AG04450 (cell line): ENCODE measurements around the gene G3BP2. TPM values are rescaled to one million over a fixed set of nuclear protein-coding genes. Genes with fewer than 3 reads are reported as not detected.
A peak's percentile ranks its signal among the peaks of the same experiment; 100 is the strongest.

Experiments
- CTCF ChIA-PET: fragments of 300-600, 350-600 bp; formaldehyde crosslinking; extraction: SDS; loops from one replicate; lab custom pipeline; 2022; ENCODE audit warnings: antibody characterized with exemption, inconsistent platforms; lab: Charles Lee
- POLR2A ChIA-PET: fragments of 350-600 bp; formaldehyde crosslinking; extraction: SDS; loops from one replicate; lab custom pipeline; 2021; ENCODE audit warnings: antibody characterized with exemption, inconsistent platforms; lab: Yijun Ruan, JAX
- DNase-seq: peaks from one replicate; pipeline ENCODE4 v3.0.0-alpha.2; 2011; ENCODE audit warnings: low read depth, low spot score
- H3K27ac ChIP-seq: one replicate; pipeline ENCODE4 v1.5.1; 2012; ENCODE audit warnings: low read depth, low read length, control low read depth
- H3K27me3 ChIP-seq: one replicate; pipeline ENCODE4 v1.6.0; 2012; ENCODE audit warnings: low read length; ENCODE audit not compliant: control insufficient read depth, insufficient read depth
- H3K4me3 ChIP-seq: 2 replicates; pipeline ENCODE4 v1.5.1; 2011; ENCODE audit warnings: mild to moderate bottlenecking, low read depth, low read length, control low read depth
- H3K9me3 ChIP-seq: 2 replicates; pipeline ENCODE4 v1.5.1; 2012; ENCODE audit warnings: low read length; ENCODE audit not compliant: control insufficient read depth, insufficient read depth
- CTCF ChIP-seq: IDR thresholded peaks from 2 replicates; pipeline ENCODE4 v1.5.1; 2011; ENCODE audit warnings: low read depth, low read length, control low read depth, inconsistent platforms
- polyA plus RNA-seq: library from polyadenylated mRNA; depleted of rRNA; stranded (reverse); fragments of >200 nt; gene quantifications from 2 replicates; pipeline ENCODE4 v1.2.3, GENCODE V29; 2011

Gene G3BP2
- polyA plus RNA-seq, 1 experiment = 179 TPM

- no peak overlapping the region for H3K4me3 ChIP-seq
- CTCF ChIA-PET = interaction anchor here (1.3 to 1.4 kb wide), 2 partner anchors 10 to 15 kb away, joined by 3 to 4 read pairs; no protein-coding TSS in a partner anchor
- no peak for DNase-seq
- POLR2A ChIA-PET = no interaction called here
- H3K27ac ChIP-seq = no peak overlapping the region
- H3K27me3 ChIP-seq = no peaks in the 10 kb centered on the region
- peak; percentile 12; the same call in 1 of the 2 replicates for TF ChIP-seq CTCF
- H3K9me3 ChIP-seq = no peaks in the 10 kb centered on the region
Measured at GRCh38 chr4:75708218-75708691, 35.0 kb upstream of the G3BP2 start.

DNA sequence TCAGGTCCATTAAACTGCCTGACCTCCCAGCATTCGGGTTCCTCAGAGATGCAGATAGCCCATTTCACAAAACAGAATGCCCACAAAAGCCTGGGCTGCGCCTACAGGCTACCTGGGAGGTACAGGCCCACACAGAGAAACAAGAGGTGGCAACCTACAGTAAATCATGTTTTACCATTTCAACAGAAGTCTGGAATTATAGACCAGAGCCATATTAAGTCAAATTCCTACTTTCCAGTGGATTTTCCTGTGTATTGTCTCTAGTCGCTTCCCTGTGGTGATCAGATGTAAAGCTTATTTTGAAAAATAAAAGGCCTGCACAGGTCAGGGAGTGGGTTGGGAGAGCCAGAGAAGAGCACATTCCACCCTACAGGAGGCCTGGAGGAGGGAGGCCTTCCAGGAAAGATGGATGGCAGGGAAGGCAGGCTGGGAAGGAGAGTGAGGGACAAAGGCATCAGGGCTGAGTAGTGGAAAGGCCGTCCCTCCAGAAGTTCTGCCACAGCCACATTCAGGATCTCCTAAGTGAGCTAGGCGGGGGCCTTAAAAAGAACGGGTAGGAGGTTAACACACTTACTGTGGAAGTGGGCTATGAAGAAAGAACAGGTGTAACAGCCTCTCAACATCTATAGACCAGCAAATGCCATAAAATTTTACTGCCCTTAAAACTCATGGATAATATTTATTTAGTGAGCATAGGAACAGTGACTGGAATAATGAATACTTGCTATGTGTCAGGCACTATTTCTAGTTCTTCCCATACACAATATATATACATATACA, 32.2 kb upstream of the G3BP2 start:
- Histone ChIP-seq H3K4me3 (no peak overlapping the region), H3K27ac (no peak overlapping the region), H3K27me3 (no peaks in the 10 kb centered on the region), H3K9me3 (no peaks in the 10 kb centered on the region)
- CTCF ChIA-PET = no interaction called here
- POLR2A ChIA-PET = no interaction called here
- DNase-seq = no peak
- no peak for TF ChIP-seq CTCF

DNA sequence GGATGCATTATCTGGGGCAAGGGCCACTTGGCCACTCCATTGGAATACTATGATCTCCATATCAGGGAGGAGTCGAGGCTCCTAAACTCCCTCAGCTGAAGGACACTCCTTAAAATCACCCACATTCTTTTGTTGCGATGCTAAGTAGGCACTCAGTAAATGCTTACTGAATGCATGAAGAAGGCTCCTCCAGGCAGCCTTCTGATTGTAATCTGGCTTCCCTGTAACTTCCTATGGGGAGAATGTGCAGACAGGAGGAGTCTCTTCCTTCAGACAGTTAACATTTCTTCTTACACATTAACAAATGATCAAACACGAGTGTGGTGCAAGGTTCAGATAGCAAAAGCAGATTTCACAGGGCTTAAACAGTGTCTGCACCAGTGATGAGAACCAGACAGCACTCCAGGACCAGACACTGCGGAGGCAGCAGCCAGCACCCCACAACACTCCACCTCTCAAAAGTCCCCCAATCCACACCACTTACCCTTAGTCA, 29.8 kb upstream of the G3BP2 start:
- Histone ChIP-seq H3K27ac (no peak overlapping the region), H3K4me3 (no peak overlapping the region), H3K27me3 (no peaks in the 10 kb centered on the region), H3K9me3 (no peaks in the 10 kb centered on the region)
- CTCF ChIA-PET = no interaction called here
- DNase-seq = no peak
- POLR2A ChIA-PET = no interaction called here
- no peak for TF ChIP-seq CTCF

DNA sequence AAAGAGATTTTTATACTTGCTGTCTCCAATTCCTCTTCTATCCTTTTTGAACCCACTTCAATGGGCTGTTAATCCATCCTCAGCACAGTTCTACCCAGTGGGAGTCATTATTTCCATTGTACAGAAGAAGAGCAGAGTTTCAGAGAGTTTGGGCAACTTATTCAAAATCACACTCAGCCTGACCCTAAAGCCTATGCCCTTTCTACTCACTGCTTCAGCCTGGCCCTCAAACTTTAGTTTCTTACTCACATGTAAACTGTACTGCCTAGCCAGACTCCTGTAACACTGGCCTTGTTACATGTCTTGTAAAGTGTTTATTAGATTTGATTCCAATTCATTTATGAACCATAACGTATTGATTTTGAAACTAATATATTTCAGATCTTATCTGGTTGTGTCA, 26.1 kb upstream of the G3BP2 start:
- DNase-seq = no peak
- H3K9me3 ChIP-seq = no peaks in the 10 kb centered on the region; the same call in 1 of the 2 replicates
- no peak overlapping the region for H3K27ac ChIP-seq
- no peak overlapping the region for H3K4me3 ChIP-seq
- POLR2A ChIA-PET = no interaction called here
- no peak for TF ChIP-seq CTCF
- CTCF ChIA-PET = no interaction called here
- H3K27me3 ChIP-seq = no peaks in the 10 kb centered on the region

- no peaks in the 10 kb centered on the region; the same call in 1 of the 2 replicates for H3K9me3 ChIP-seq
- POLR2A ChIA-PET = no interaction called here
- no peak for DNase-seq
- H3K27ac ChIP-seq = no peak overlapping the region
- H3K4me3 ChIP-seq = no peak overlapping the region
- TF ChIP-seq CTCF = no peak
- CTCF ChIA-PET = no interaction called here
- H3K27me3 ChIP-seq = no peaks in the 10 kb centered on the region
Measured at GRCh38 chr4:75698963-75699228, 25.7 kb upstream of the G3BP2 start.
